ENCODE measurements around the gene JAZF1. TPM values are rescaled to one million over a fixed set of nuclear protein-coding genes. Genes with fewer than 3 reads are reported as not detected.

JAZF1 gene
- total and polyA plus RNA-seq, 10 of the 15 experiments (the other 5 are each of a cell fraction or from before 2014, with no cell fraction given): 0.04 to 0.82 (median 0.15) TPM; not detected in 3

GRCh38 chr7:28133872-28134271 is 46.7 kb downstream of the JAZF1 start:
- Histone ChIP-seq H2AFZ (ENCODE audit: control insufficient read depth, low read depth, low read length) (no peak overlapping the region), H3K36me3 (ENCODE audit: control insufficient read depth in 2 of 2, insufficient read depth in 2 of 2, low read length in 1 of 2) (no peaks in the 10 kb centered on the region), H3K4me2 (ENCODE audit: control insufficient read depth, insufficient read depth) (no peak overlapping the region), H3K4me3 (no peak overlapping the region), H3K4me1 (ENCODE audit: control insufficient read depth, insufficient read depth, low read length) (no peaks in the 10 kb centered on the region), H4K20me1 (ENCODE audit: control insufficient read depth, insufficient read depth) (no peaks in the 10 kb centered on the region), H3K27ac (ENCODE audit: control insufficient read depth, insufficient read depth) (no peak overlapping the region), H3K9ac (ENCODE audit: control insufficient read depth, insufficient read depth, low read length) (no peak overlapping the region), H3K79me2 (ENCODE audit: control insufficient read depth, insufficient read depth, low read length) (no peaks in the 10 kb centered on the region), H3K9me3 (replicated peaks; ENCODE audit: control insufficient read depth, insufficient read depth, low read length) (no peaks in the 10 kb centered on the region), H3K27me3 (replicated peaks in 1 of 2; ENCODE audit: control insufficient read depth in 2 of 2, insufficient read depth in 2 of 2, low read length in 1 of 2) (peaks cover 0 to 2% of the 10 kb centered on the region in 2 experiments; a peak in 2 of 4 replicates)
- ChIA-PET CTCF (no interaction called here), RAD21 (ENCODE audit: unreplicated experiment) (no interaction called here), POLR2A (no interaction called here), SMC1A (ENCODE audit: uncharacterized antibody, unreplicated experiment) (no interaction called here)
- DNase-seq (ENCODE audit: low read depth, low spot score) (no peak), ATAC-seq (no peak), FAIRE-seq (no peak)
- intact Hi-C loops (cut with micrococcal nuclease; ENCODE audit: unreplicated experiment): no loop called here
- BruUV-seq (replicated peaks): no TSS peak
- WGBS (ENCODE audit: insufficient coverage, insufficient replicate concordance, low lambda C conversion rate, missing lambda C conversion rate): 4% methylated on average over 1 of the region's 1 CpG
- in situ Hi-C loops (cut with MboI): no loop called here
- TF ChIP-seq ATF7 (IDR thresholded peaks at IDR 0.05; ENCODE audit: low read depth) (no peak), MYC (IDR thresholded peaks at IDR 0.05; ENCODE audit: insufficient read depth, insufficient read length, insufficient replicate concordance, low read length, severe bottlenecking) (no peak), NFYB (IDR thresholded peaks at IDR 0.05; ENCODE audit: insufficient read depth, low read depth, low read length) (no peak), HDAC2 (IDR thresholded peaks at IDR 0.05) (no peak), JUNB (IDR thresholded peaks at IDR 0.05) (no peak), CEBPB (IDR thresholded peaks at IDR 0.05; ENCODE audit: borderline replicate concordance in 1 of 2, low read depth in 2 of 2, low read length in 2 of 2) (no peak), E2F8 (IDR thresholded peaks at IDR 0.05; ENCODE audit: low read depth, partially characterized antibody) (no peak), ZNF592 (IDR thresholded peaks at IDR 0.05) (no peak), CHD4 (IDR thresholded peaks at IDR 0.05) (no peak)
- TF ChIP-seq, protein P1, sequence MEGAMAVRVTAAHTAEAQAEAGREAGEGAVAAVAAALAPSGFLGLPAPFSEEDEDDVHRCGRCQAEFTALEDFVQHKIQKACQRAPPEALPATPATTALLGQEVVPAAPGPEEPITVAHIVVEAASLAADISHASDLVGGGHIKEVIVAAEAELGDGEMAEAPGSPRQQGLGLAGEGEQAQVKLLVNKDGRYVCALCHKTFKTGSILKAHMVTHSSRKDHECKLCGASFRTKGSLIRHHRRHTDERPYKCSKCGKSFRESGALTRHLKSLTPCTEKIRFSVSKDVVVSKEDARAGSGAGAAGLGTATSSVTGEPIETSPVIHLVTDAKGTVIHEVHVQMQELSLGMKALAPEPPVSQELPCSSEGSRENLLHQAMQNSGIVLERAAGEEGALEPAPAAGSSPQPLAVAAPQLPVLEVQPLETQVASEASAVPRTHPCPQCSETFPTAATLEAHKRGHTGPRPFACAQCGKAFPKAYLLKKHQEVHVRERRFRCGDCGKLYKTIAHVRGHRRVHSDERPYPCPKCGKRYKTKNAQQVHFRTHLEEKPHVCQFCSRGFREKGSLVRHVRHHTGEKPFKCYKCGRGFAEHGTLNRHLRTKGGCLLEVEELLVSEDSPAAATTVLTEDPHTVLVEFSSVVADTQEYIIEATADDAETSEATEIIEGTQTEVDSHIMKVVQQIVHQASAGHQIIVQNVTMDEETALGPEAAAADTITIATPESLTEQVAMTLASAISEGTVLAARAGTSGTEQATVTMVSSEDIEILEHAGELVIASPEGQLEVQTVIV (IDR thresholded peaks at IDR 0.05; ENCODE audit: borderline replicate concordance, partially characterized antibody): no peak
- TF ChIP-seq, protein P2, sequence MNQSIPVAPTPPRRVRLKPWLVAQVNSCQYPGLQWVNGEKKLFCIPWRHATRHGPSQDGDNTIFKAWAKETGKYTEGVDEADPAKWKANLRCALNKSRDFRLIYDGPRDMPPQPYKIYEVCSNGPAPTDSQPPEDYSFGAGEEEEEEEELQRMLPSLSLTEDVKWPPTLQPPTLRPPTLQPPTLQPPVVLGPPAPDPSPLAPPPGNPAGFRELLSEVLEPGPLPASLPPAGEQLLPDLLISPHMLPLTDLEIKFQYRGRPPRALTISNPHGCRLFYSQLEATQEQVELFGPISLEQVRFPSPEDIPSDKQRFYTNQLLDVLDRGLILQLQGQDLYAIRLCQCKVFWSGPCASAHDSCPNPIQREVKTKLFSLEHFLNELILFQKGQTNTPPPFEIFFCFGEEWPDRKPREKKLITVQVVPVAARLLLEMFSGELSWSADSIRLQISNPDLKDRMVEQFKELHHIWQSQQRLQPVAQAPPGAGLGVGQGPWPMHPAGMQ (IDR thresholded peaks at IDR 0.05; ENCODE audit: borderline replicate concordance): no peak
- TF ChIP-seq, protein P3, sequence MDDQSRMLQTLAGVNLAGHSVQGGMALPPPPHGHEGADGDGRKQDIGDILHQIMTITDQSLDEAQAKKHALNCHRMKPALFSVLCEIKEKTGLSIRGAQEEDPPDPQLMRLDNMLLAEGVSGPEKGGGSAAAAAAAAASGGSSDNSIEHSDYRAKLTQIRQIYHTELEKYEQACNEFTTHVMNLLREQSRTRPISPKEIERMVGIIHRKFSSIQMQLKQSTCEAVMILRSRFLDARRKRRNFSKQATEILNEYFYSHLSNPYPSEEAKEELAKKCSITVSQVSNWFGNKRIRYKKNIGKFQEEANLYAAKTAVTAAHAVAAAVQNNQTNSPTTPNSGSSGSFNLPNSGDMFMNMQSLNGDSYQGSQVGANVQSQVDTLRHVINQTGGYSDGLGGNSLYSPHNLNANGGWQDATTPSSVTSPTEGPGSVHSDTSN (IDR thresholded peaks at IDR 0.05; ENCODE audit: insufficient replicate concordance, low read depth, low read length): no peak
